Stimulated activated naive CD8-positive, alpha-beta T cell treated with anti-CD3 and anti-CD28 coated beads, Interleukin-15, amount 100 ng/mL, for 72 hours (primary cell): Measurements from ENCODE around the gene NUP62.
A peak's percentile ranks its signal among the peaks of the same experiment; 100 is the strongest.

ENCODE experiments used
- ATAC-seq: fragments of 150-1000 bp; cut with Tn5 transposase; 2 replicates; pipeline ENCODE4 v1.10.0; 2021; ENCODE audit warnings: mild to moderate bottlenecking, moderate library complexity
- DNase-seq, 2 donors: peaks; one replicate each; pipeline ENCODE4 v3.0.0; 2021 to 2022
- H3K27ac Mint-ChIP-seq, 2 donors: one replicate each; pipeline ENCODE4 v1.8.0; 2022; ENCODE audit warnings: mild to moderate bottlenecking in 2 of 2, mixed read lengths in 2 of 2, moderate library complexity in 2 of 2
- H3K27me3 Mint-ChIP-seq: one replicate; pipeline ENCODE4 v1.8.0; 2022; ENCODE audit warnings: mixed read lengths
- H3K4me1 Mint-ChIP-seq: one replicate; pipeline ENCODE4 v1.8.0; 2022; ENCODE audit warnings: mild to moderate bottlenecking, mixed read lengths
- H3K4me3 Mint-ChIP-seq, 2 donors: one replicate each; pipeline ENCODE4 v1.8.0; 2022; ENCODE audit warnings: mild to moderate bottlenecking in 2 of 2, mixed read lengths in 2 of 2, moderate library complexity in 1 of 2
- H3K9me3 Mint-ChIP-seq, 2 donors: one replicate each; pipeline ENCODE4 v1.8.0; 2022; ENCODE audit warnings: mixed read lengths in 2 of 2

NUP62 gene

DNA sequence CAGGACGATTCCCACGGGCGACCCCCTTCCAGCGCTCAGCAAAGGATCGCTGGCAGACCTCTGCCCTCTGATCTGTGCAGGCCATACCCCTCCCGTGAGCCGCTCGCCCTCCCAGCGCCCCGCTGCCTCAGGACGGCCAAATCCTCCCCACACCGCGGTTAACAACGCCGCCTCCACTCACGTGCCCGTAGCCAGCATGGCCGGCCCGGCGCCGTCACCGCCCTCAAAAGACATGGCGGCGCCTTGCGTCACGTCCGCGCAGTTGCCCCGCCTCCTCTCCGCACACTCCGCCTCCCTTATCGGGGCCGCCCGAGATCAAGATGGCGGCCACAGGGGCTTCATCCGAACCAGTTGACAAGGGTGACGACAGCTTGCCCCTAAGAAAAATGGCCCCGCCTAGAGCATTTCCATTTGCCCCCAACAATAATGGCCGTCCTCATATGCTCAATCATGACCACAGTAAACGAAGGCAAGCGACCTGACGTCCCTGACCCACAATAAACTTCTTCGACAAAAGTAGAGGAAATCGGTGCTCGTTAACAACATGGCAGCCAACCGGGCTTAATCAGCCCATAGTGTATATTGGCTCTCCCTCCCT, 52.8 kb downstream of the NUP62 start:
- peak; percentile 98 to 99 for DNase-seq
- Mint-ChIP-seq H3K9me3 (no peaks in the 10 kb centered on the region), H3K27me3 (no peaks in the 10 kb centered on the region), H3K4me3 (no peak overlapping the region), H3K27ac (no peak overlapping the region), H3K4me1 (peaks cover 50% of the 10 kb centered on the region)
- ATAC-seq = peak; percentile 64

DNA sequence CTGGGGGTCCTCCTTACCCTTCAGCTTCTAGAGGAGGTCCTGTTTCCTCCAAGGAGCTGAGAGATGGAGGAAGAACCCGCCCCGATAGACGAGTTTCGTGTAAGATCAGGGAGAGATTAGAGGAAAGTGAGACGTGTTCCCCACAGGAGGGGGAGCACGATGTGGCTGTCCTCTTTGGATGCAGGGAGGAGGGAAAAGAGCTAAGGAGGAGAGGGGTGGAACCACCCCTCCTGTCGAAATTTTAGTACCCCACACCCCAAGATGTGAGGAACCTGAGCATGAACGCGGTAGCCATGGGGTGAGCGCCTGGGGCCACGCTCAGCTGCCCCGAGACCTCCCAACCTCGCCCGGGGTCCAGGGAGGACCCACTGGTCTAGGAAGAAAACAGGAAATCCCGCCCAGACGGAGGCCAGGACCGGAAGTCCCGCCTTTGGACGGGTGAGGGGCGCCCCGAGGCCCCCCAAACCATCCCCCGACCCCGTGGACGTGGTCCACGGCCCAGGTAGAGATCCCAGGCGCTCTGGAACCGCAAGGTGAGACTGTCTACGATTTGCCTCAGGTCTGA, 53.4 kb downstream of the NUP62 start:
- ATAC-seq = no peak
- H3K9me3 Mint-ChIP-seq = no peaks in the 10 kb centered on the region
- no peaks in the 10 kb centered on the region for H3K27me3 Mint-ChIP-seq
- peaks cover 50% of the 10 kb centered on the region for H3K4me1 Mint-ChIP-seq
- no peak overlapping the region for H3K27ac Mint-ChIP-seq
- peak in 1 of 2 donors; percentile 57 for DNase-seq
- H3K4me3 Mint-ChIP-seq = no peak overlapping the region

DNA sequence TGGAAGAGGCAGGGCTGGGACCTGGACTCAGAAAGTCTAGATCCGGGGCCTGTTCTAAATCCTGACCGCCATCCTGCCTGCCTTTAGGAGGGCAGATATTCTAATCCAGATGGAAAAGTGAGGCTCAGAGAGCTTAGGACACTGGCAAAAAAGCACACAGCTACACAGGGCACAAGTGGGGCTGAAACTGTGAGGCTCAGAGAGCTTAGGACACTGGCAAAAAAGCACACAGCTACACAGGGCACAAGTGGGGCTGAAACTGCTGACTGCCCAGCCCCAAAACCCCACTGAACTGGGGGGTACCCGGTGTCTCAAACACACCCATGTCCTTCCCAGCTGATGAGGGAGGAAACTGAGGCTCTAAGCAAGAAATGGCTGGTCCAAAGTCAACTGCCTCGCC, 54.1 kb downstream of the NUP62 start:
- H3K4me1 Mint-ChIP-seq = peaks cover 50% of the 10 kb centered on the region
- no peak for DNase-seq
- no peak for ATAC-seq
- H3K27me3 Mint-ChIP-seq = no peaks in the 10 kb centered on the region
- peak overlapping the region in 1 of 2 donors; percentile 87 for H3K27ac Mint-ChIP-seq
- H3K9me3 Mint-ChIP-seq = no peaks in the 10 kb centered on the region
- no peak overlapping the region for H3K4me3 Mint-ChIP-seq

DNA sequence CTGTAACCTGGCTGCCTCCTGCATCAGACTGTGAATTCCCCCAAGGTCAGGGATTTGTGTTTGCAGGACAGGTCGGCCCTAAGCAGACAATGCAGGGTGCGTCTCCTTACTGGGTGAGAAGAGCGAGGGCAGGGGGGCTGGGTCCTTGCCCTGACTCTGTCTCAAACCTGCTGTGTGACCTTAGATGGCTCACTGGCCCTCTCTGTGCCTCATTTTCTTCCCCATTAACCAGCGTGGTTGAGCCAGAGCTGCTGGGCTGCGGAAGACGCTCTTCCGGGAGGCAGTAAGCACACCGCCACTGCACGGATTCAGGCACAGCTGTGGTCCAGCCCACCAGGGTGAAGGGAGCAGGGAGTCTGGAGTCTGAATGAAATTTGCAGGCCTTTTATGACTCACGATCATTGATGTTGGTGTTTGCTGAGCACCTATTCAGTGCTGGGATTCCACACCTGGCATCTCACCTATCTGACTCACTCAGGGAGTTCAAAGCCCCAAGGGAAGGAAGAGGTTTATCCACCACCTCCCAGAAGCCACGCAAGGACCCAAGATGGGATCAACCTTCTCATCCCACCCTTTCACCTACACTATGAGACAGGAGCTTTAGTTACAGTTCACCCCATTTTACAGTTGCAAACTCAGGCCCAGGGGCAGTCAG, 54.7 kb downstream of the NUP62 start:
- Mint-ChIP-seq H3K4me3 (no peak overlapping the region), H3K9me3 (no peaks in the 10 kb centered on the region), H3K27ac (peak overlapping the region in 1 of 2 donors; percentile 87), H3K27me3 (no peaks in the 10 kb centered on the region), H3K4me1 (peaks cover 50% of the 10 kb centered on the region)
- DNase-seq = no peak
- ATAC-seq = no peak

DNA sequence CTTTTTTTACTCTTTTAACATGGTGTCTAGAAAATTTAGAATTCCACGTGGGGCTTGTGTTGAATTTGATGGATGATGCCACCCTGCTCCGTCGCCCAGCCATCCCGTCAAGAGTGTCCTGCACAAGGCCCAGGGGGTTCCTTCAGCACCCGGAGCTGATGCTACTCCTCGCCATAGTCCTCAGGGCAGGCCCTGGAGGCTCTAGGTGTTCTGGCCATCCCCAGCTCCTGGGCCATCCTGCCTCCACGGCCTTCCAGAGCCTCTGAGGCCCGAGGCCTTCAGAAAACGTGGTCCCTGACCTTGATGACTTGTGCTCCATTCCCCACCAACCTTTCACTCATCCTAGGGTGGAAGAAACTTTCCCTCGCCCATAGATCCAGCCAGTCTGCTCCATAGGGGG, 55.5 kb downstream of the NUP62 start:
- H3K27ac Mint-ChIP-seq = no peak overlapping the region
- H3K4me1 Mint-ChIP-seq = peaks cover 44% of the 10 kb centered on the region
- DNase-seq (no peak), ATAC-seq (no peak)
- no peak overlapping the region for H3K4me3 Mint-ChIP-seq
- no peaks in the 10 kb centered on the region for H3K9me3 Mint-ChIP-seq
- no peaks in the 10 kb centered on the region for H3K27me3 Mint-ChIP-seq

DNA sequence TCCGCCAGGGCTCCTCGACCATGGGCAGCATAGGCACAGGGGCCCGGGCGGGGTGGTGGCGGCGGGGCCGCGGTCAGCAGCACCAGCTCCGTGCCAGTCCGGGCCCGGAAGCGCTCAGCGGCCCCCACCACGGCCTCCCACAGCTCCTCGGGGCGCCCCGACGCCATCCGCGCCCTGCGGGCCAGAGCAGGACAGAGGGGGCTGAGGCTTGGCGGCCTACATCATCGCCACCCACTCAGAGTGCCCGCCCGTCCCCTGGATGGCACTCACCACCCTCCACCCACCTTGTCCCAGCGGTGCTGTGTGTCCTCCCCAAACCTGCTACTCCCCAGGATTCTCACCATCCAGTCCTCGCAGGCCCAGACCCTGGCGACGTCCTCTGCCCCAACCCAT, 56.2 kb downstream of the NUP62 start:
- no peak for DNase-seq
- Mint-ChIP-seq H3K27ac (no peak overlapping the region), H3K9me3 (no peaks in the 10 kb centered on the region), H3K4me3 (peak overlapping the region in 1 of 2 donors; percentile 22), H3K4me1 (peaks cover 36% of the 10 kb centered on the region), H3K27me3 (no peaks in the 10 kb centered on the region)
- no peak for ATAC-seq

DNA sequence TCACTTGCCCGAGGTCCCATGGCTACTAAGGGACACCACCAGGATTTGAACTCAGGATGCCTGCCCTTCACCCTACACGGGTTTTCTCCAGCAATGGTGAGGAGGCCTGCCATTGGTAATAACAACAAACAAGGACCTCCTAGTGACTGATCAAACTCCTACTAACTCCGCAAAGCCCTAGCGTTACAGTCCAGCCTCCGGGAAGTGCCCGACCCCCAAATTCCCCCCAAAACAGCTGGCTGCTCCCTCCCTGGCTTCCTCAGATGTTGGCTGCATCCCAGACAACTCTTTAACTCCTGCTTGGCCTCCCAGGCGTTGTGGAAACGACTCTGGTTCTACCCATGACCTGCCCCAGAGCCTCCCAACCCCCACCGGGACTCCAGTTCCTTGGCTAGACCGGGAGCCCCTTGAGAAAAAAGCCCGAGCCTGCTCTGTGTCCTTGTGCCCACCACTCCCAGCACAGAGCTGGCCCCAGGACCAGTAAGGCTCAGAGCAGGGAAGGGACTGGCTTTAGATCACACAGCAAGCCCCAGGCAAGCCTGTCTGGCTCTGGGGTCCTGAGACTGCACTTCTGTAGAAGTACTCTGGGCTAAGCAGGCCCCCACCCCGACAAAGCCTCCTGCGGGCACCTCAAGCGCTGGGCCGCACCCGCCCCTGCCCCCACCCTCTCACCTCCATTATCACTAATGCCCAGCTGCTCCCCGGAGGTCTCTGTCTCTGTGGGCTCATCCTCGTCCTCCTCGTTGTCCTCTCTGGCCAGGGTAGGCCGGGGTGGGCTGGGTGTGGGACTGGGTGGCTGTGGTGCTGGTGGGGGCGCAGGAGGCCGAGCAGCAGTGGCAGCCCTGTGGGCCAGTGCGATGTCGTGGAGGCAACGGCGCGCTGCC, 56.8 kb downstream of the NUP62 start:
- no peak for ATAC-seq
- H3K9me3 Mint-ChIP-seq = no peaks in the 10 kb centered on the region
- peaks cover 33% of the 10 kb centered on the region for H3K4me1 Mint-ChIP-seq
- H3K4me3 Mint-ChIP-seq = no peak overlapping the region
- DNase-seq = no peak
- no peak overlapping the region for H3K27ac Mint-ChIP-seq
- no peaks in the 10 kb centered on the region for H3K27me3 Mint-ChIP-seq

DNA sequence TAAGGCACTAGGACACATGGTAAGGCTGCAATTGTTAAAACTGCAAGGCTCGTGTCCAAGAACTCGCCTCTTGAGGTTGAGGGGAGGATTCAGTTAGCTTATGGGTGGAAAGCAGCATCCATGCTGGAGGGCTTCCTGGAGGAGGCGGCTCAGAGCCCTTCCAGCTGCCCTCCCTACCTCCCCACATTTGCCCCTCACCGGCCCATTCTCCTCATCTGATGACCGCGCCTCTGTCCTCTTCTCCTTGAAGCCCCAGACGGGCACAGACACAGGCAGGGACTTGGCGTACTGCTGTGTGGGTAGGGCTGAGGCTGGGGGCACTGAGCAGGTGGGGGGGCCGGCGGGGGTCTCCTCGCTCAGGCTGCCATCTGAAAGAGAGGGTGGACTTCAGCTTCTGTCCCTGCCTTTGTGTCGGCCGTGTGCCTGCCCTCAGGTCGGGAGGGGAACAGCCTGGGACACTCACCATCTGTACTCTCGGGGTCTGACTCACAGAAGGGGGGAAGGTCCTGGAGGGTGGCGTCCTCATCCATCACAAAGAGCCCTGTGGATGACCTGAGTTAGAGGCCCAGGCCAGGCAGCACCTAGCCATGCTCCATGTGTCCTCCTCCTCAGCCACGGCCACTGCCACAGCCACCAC, 57.8 kb downstream of the NUP62 start:
- H3K9me3 Mint-ChIP-seq = no peaks in the 10 kb centered on the region
- no peaks in the 10 kb centered on the region for H3K27me3 Mint-ChIP-seq
- H3K27ac Mint-ChIP-seq = no peak overlapping the region
- H3K4me1 Mint-ChIP-seq = peaks cover 38% of the 10 kb centered on the region
- DNase-seq (no peak), ATAC-seq (no peak)
- H3K4me3 Mint-ChIP-seq = no peak overlapping the region

DNA sequence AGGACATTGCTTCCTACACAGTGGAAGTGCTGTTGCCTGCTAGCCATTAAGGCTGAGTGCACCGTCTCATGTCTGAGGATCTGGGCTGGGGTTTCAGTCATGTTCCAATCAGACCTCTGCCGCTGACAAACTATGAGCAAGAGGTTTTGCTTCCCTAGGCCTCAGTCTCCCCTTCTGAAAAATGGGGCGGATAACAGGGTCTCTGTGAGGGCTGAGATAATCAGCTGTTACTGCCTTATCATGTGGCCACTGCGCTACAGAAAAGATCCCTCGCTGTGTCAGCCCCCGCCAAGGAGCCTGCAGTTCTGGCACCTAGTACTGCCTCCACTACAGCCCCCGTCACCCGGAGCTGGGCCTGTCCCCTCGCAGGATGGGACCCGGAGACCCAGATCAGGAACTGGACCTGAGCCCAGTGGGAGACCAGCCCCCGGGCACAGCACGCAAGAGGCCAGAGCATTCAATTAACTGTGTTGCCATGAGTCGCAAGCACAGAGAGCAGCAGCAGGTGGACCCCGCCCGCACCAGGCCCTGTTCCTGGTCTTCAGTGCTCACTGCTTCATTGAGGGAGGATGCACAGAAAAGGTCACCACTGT, 58.9 kb downstream of the NUP62 start:
- Mint-ChIP-seq H3K27me3 (no peaks in the 10 kb centered on the region), H3K4me1 (peaks cover 43% of the 10 kb centered on the region), H3K4me3 (no peak overlapping the region), H3K9me3 (no peaks in the 10 kb centered on the region), H3K27ac (peak overlapping the region in 1 of 2 donors; percentile 54)
- ATAC-seq = no peak
- DNase-seq = no peak

DNA sequence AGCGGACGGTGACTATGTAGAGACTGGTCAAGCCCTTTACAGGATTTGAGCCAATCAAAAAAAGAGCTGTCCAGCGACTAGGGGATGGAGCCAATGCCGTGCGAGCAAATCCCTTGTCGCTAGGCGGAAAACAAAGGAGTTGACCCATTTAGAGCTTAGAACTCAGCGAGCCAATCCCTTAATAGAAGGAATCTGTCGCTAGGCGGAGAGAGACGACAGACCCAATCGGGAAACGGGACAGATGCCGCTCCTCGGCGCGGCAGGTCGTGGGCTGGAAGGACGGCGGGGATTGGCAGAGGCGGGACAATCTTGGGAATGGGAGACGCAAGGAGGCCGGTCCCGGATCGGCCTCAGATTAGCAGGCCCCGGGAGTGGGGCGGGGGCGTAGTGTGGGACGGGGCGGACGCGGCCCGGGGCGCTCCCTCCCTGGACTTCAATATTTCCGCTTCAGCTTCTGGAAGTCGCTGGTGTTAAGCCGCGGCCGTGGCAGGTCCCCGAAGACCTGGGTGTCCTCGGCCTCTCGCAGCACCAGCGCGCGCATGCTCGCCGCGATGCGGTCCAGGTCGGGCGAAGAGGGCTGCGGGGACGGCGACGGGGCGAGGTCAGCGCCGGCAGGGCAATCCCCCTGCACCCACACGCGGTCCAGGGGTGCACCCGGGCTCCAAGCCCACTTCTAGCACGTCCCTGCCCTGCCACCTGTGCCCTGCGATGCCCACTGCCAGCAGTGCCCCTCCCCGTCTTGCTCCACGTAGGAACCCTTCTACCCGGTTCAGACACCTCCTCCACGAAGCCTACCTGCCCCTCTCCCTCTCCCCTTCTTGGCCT, 59.6 kb downstream of the NUP62 start:
- Mint-ChIP-seq H3K27ac (peak overlapping the region in 1 of 2 donors; percentile 54), H3K4me3 (no peak overlapping the region), H3K27me3 (no peaks in the 10 kb centered on the region)

DNA sequence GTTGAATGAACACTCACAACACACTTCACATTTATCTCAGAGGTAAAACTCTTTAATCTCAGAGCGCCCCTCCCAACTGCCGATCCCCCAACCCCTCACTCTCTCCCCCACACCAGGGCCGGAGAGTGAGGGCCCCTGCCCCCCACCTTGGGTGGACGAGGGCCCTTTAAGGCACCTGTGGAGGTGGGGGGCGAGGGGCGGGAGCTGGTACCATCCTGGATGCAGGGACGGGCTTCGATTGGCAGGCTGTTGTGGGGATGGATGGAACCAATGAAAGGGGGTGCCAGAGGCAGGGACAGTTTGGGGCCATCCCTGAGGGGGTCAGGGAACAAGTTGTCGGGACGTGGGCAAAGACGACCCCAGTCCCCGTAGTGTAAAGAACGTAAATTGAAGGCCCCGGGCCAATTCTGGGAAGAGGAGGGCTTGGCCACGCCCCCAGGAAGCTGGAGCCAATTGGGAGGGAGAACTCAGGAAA, 60.3 kb downstream of the NUP62 start:
- H3K27me3 Mint-ChIP-seq = no peaks in the 10 kb centered on the region
- peak; percentile 47 for ATAC-seq
- H3K4me1 Mint-ChIP-seq = peaks cover 44% of the 10 kb centered on the region
- no peak overlapping the region for H3K27ac Mint-ChIP-seq
- no peak overlapping the region for H3K4me3 Mint-ChIP-seq
- no peaks in the 10 kb centered on the region for H3K9me3 Mint-ChIP-seq
- DNase-seq = no peak

More for the DNA sequence above, 59.6 kb downstream of the NUP62 start:
- ATAC-seq = peak; percentile 83
- peak; percentile 88 to 95 for DNase-seq
- Mint-ChIP-seq H3K9me3 (no peaks in the 10 kb centered on the region), H3K4me1 (peaks cover 43% of the 10 kb centered on the region)

DNA sequence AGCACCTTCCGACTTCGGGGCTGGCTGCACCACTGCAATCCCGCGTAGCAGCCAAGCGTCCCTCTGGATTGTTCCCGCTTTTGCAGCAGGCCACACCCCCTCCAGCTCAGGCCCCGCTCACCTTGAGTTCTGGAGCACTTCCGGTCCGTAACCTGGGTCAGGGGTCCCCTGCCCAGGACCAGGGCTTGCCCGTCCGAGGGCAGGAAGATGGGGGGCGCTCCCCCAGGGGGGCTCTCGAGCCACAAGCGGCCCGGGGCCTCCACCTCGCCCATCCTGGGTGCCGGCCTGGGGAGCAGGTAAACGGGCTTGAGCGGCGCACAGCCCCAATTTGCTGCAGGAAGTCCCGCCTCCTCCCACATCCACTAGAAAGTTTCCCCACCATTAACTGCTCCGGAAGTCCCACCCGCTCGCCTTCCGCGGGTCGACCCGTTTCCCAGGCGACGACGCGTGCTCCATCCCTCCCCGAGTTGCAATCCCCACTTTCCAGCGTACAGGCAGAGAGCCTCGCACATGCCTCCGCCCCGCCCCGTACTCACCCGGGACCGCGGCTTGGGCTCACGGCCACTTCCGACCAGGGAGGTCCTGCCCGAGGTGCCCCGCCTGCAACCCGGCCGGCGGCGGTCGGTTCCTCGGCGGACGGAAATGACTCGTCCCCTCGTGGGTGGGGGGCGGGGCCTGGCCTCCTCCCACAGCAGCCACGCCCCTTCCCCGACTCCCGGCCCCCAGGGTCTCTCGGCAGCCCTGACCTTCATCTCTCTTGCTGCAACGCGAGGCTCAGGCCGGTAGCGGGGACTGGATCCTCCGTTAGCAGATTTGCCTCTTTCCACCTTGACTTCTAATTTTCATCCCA, 62.1 kb downstream of the NUP62 start, which contains the start of gene PNKP:
Gene PNKP, minus strand, starts transcription at position 644 of the 850 bp plus-strand sequence. Its CDS starts 372 bp downstream, at position 272.
- Mint-ChIP-seq H3K27ac (peak within 1 kb of the TSS; percentile 95 to 97), H3K27me3 (no peaks in the 10 kb centered on the region), H3K9me3 (no peaks in the 10 kb centered on the region), H3K4me1 (peaks cover 49% of the 10 kb centered on the region), H3K4me3 (no peak within 1 kb of the TSS)
- ATAC-seq (peak; percentile 66), DNase-seq (peak; percentile 92 to 96)

DNA sequence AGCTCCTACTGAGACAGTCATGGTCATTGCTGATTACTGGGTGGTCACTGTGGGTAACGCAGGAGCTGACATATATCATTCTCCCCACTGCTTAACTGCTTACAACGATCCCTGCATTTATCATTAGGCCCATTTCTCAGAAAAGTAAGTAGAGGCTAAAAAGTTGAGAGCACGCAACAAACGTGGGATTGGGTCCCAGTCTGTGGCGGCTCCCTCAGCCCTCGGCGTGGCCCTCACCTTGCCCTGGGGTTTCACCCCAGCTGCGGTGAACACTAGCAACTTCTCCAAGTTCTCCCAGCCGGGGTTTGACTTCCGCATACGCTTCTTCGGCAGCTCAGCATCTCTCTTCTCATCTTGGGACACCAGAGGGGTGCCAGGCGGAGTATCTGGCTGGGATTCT, 64.4 kb downstream of the NUP62 start:
- DNase-seq (no peak), ATAC-seq (no peak)
- H3K27ac Mint-ChIP-seq = peak overlapping the region in 1 of 2 donors; percentile 63
- H3K4me1 Mint-ChIP-seq = peaks cover 43% of the 10 kb centered on the region
- no peaks in the 10 kb centered on the region for H3K9me3 Mint-ChIP-seq
- no peak overlapping the region for H3K4me3 Mint-ChIP-seq
- H3K27me3 Mint-ChIP-seq = no peaks in the 10 kb centered on the region
